NB4 (cell line): ENCODE measurements around the gene USP6.

Source experiments
- CTCF ChIP-seq: IDR thresholded peaks from one replicate; pipeline ENCODE4 v1.5.1; 2012; ENCODE audit warnings: low read depth, low read length
- MAX ChIP-seq: IDR thresholded peaks from 2 replicates; pipeline ENCODE4 v1.6.1; 2011; ENCODE audit warnings: low read depth, low read length
- MYC ChIP-seq: IDR thresholded peaks from 2 replicates; pipeline ENCODE4 v1.6.1; 2011; ENCODE audit warnings: low read depth, low read length
- POLR2A ChIP-seq: IDR thresholded peaks from 2 replicates; pipeline ENCODE4 v1.6.1; 2011; ENCODE audit warnings: mild to moderate bottlenecking; ENCODE audit not compliant: insufficient read length; ENCODE audit errors: extremely low read depth

DNA sequence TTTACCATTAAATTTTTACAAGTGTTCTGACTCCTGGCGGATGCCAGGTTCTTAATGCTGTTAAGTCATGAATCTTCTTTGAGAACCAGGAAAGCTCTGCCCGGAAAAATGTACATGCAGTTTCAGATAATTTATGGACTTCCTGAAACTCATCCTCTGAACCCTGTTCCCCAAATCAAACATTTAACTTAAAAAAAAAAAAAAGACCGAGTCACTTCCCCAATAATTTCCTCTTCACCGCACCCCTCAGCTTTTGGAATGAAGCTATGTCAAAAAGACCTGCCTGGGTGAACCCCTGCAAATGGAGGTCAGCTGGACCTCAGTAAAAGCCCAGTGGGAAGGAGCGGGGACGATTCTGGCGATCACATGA lies 19.1 kb upstream of the USP6 start:
- TF ChIP-seq CTCF (no peak), MYC (no peak), POLR2A (no peak), MAX (no peak)
